ENCODE results near the gene PON3. TPM values are rescaled to one million over a fixed set of nuclear protein-coding genes. Genes with fewer than 3 reads are reported as not detected.

PON3 gene
- total RNA-seq, 1 donor from 2014 or later, result 0.14 TPM

- intact Hi-C loops (cut with micrococcal nuclease), result no loop called here
- no peak within 1 kb of the TSS for H3K27ac Mint-ChIP-seq
- no peaks in the 10 kb centered on the region for H3K36me3 Mint-ChIP-seq (ENCODE audit: low read depth)
- DNase-seq (ENCODE audit: low spot score), result no peak
- H3K9me3 Mint-ChIP-seq, result peaks cover 9% of the 10 kb centered on the region
- peaks cover 13% of the 10 kb centered on the region for H3K27me3 Mint-ChIP-seq (ENCODE audit: low read depth)
- H3K4me3 Mint-ChIP-seq (ENCODE audit: low read depth), result no peak within 1 kb of the TSS
- peaks cover 5% of the 10 kb centered on the region for H3K4me1 Mint-ChIP-seq (ENCODE audit: low read depth)
Observed at GRCh38 chr7:95324431-95324830, 71.7 kb downstream of the PON3 start, which contains the start of gene PON1. PON1 (minus strand) TSS chr7:95324532; CDS start chr7:95324475, 57 bp downstream.

- H3K27ac Mint-ChIP-seq, result no peak overlapping the region
- H3K9me3 Mint-ChIP-seq, result peaks cover 9% of the 10 kb centered on the region
- H3K27me3 Mint-ChIP-seq (ENCODE audit: low read depth), result peaks cover 16% of the 10 kb centered on the region
- intact Hi-C loops (cut with micrococcal nuclease), result no loop called here
- no peak for DNase-seq (ENCODE audit: low spot score)
- H3K4me1 Mint-ChIP-seq (ENCODE audit: low read depth), result peaks cover 3% of the 10 kb centered on the region
- H3K36me3 Mint-ChIP-seq (ENCODE audit: low read depth), result no peaks in the 10 kb centered on the region
- no peak overlapping the region for H3K4me3 Mint-ChIP-seq (ENCODE audit: low read depth)
Observed at GRCh38 chr7:95323410-95324129, 72.6 kb downstream of the PON3 start.

- intact Hi-C loops (cut with micrococcal nuclease), result no loop called here
- Mint-ChIP-seq H3K4me3 (ENCODE audit: low read depth) (no peak overlapping the region), H3K27me3 (ENCODE audit: low read depth) (peaks cover 16% of the 10 kb centered on the region), H3K9me3 (peaks cover 9% of the 10 kb centered on the region), H3K27ac (no peak overlapping the region), H3K4me1 (ENCODE audit: low read depth) (peaks cover 3% of the 10 kb centered on the region), H3K36me3 (ENCODE audit: low read depth) (no peaks in the 10 kb centered on the region)
- no peak for DNase-seq (ENCODE audit: low spot score)
Observed at GRCh38 chr7:95322854-95323253, 73.3 kb downstream of the PON3 start.

GRCh38 chr7:95322396-95322795 lies 73.8 kb downstream of the PON3 start:
- Mint-ChIP-seq H3K36me3 (ENCODE audit: low read depth) (no peaks in the 10 kb centered on the region), H3K4me3 (ENCODE audit: low read depth) (no peak overlapping the region)

GRCh38 chr7:95321720-95322119 lies 74.5 kb downstream of the PON3 start:
- no peaks in the 10 kb centered on the region for H3K36me3 Mint-ChIP-seq (ENCODE audit: low read depth)
- DNase-seq (ENCODE audit: low spot score), result no peak

More at GRCh38 chr7:95322396-95322795, 73.8 kb downstream of the PON3 start:
- Mint-ChIP-seq H3K9me3 (peaks cover 9% of the 10 kb centered on the region), H3K27me3 (ENCODE audit: low read depth) (peaks cover 16% of the 10 kb centered on the region), H3K4me1 (ENCODE audit: low read depth) (peaks cover 3% of the 10 kb centered on the region), H3K27ac (no peak overlapping the region)
- intact Hi-C loops (cut with micrococcal nuclease), result no loop called here
- no peak for DNase-seq (ENCODE audit: low spot score)

GRCh38 chr7:95320651-95321050 lies 75.5 kb downstream of the PON3 start:
- peaks cover 3% of the 10 kb centered on the region for H3K4me1 Mint-ChIP-seq (ENCODE audit: low read depth)
- H3K9me3 Mint-ChIP-seq, result peaks cover 1% of the 10 kb centered on the region
- no peaks in the 10 kb centered on the region for H3K36me3 Mint-ChIP-seq (ENCODE audit: low read depth)
- no peak for DNase-seq (ENCODE audit: low spot score)
- H3K27me3 Mint-ChIP-seq (ENCODE audit: low read depth), result peaks cover 14% of the 10 kb centered on the region
- no peak overlapping the region for H3K4me3 Mint-ChIP-seq (ENCODE audit: low read depth)
- intact Hi-C loops (cut with micrococcal nuclease), result no loop called here
- no peak overlapping the region for H3K27ac Mint-ChIP-seq

More at GRCh38 chr7:95321720-95322119, 74.5 kb downstream of the PON3 start:
- intact Hi-C loops (cut with micrococcal nuclease), result no loop called here
- H3K4me1 Mint-ChIP-seq (ENCODE audit: low read depth), result peaks cover 3% of the 10 kb centered on the region
- no peak overlapping the region for H3K27ac Mint-ChIP-seq
- no peak overlapping the region for H3K4me3 Mint-ChIP-seq (ENCODE audit: low read depth)
- peaks cover 9% of the 10 kb centered on the region for H3K9me3 Mint-ChIP-seq
- H3K27me3 Mint-ChIP-seq (ENCODE audit: low read depth), result peaks cover 16% of the 10 kb centered on the region

- Mint-ChIP-seq H3K4me1 (ENCODE audit: low read depth) (no peaks in the 10 kb centered on the region), H3K36me3 (ENCODE audit: low read depth) (no peaks in the 10 kb centered on the region), H3K9me3 (no peaks in the 10 kb centered on the region), H3K27me3 (ENCODE audit: low read depth) (peaks cover 6% of the 10 kb centered on the region), H3K27ac (no peak overlapping the region), H3K4me3 (ENCODE audit: low read depth) (no peak overlapping the region)
- intact Hi-C loops (cut with micrococcal nuclease), result no loop called here
- no peak for DNase-seq (ENCODE audit: low spot score)
Observed at GRCh38 chr7:95319570-95319969, 76.6 kb downstream of the PON3 start.

- intact Hi-C loops (cut with micrococcal nuclease), result no loop called here
- peaks cover 11% of the 10 kb centered on the region for H3K27me3 Mint-ChIP-seq (ENCODE audit: low read depth)
Observed at GRCh38 chr7:95318501-95319100, 77.6 kb downstream of the PON3 start.

GRCh38 chr7:95317966-95318365 lies 78.2 kb downstream of the PON3 start:
- no peaks in the 10 kb centered on the region for H3K36me3 Mint-ChIP-seq (ENCODE audit: low read depth)
- peaks cover 12% of the 10 kb centered on the region for H3K27me3 Mint-ChIP-seq (ENCODE audit: low read depth)
- H3K27ac Mint-ChIP-seq, result no peak overlapping the region
- DNase-seq (ENCODE audit: low spot score), result no peak
- H3K9me3 Mint-ChIP-seq, result no peaks in the 10 kb centered on the region
- H3K4me1 Mint-ChIP-seq (ENCODE audit: low read depth), result no peaks in the 10 kb centered on the region
- H3K4me3 Mint-ChIP-seq (ENCODE audit: low read depth), result no peak overlapping the region
- intact Hi-C loops (cut with micrococcal nuclease), result no loop called here

More at GRCh38 chr7:95318501-95319100, 77.6 kb downstream of the PON3 start:
- H3K4me3 Mint-ChIP-seq (ENCODE audit: low read depth), result no peak overlapping the region
- H3K4me1 Mint-ChIP-seq (ENCODE audit: low read depth), result no peaks in the 10 kb centered on the region
- H3K36me3 Mint-ChIP-seq (ENCODE audit: low read depth), result no peaks in the 10 kb centered on the region
- no peaks in the 10 kb centered on the region for H3K9me3 Mint-ChIP-seq
- H3K27ac Mint-ChIP-seq, result no peak overlapping the region
- no peak for DNase-seq (ENCODE audit: low spot score)

- Mint-ChIP-seq H3K9me3 (no peaks in the 10 kb centered on the region), H3K27ac (no peak overlapping the region)
Observed at GRCh38 chr7:95317546-95317945, 78.6 kb downstream of the PON3 start.

GRCh38 chr7:95316588-95316987 lies 79.6 kb downstream of the PON3 start:
- intact Hi-C loops (cut with micrococcal nuclease), result no loop called here
- H3K4me1 Mint-ChIP-seq (ENCODE audit: low read depth), result no peaks in the 10 kb centered on the region
- peaks cover 10% of the 10 kb centered on the region for H3K27me3 Mint-ChIP-seq (ENCODE audit: low read depth)
- no peaks in the 10 kb centered on the region for H3K36me3 Mint-ChIP-seq (ENCODE audit: low read depth)
- no peak for DNase-seq (ENCODE audit: low spot score)
- no peaks in the 10 kb centered on the region for H3K9me3 Mint-ChIP-seq
- H3K4me3 Mint-ChIP-seq (ENCODE audit: low read depth), result no peak overlapping the region
- no peak overlapping the region for H3K27ac Mint-ChIP-seq

More at GRCh38 chr7:95317546-95317945, 78.6 kb downstream of the PON3 start:
- H3K4me1 Mint-ChIP-seq (ENCODE audit: low read depth), result no peaks in the 10 kb centered on the region
- intact Hi-C loops (cut with micrococcal nuclease), result no loop called here
- no peaks in the 10 kb centered on the region for H3K36me3 Mint-ChIP-seq (ENCODE audit: low read depth)
- peaks cover 10% of the 10 kb centered on the region for H3K27me3 Mint-ChIP-seq (ENCODE audit: low read depth)
- H3K4me3 Mint-ChIP-seq (ENCODE audit: low read depth), result no peak overlapping the region
- no peak for DNase-seq (ENCODE audit: low spot score)

GRCh38 chr7:95312561-95312960 lies 83.6 kb downstream of the PON3 start:
- intact Hi-C loops (cut with micrococcal nuclease), result no loop called here
- H3K36me3 Mint-ChIP-seq (ENCODE audit: low read depth), result no peaks in the 10 kb centered on the region
- no peak for DNase-seq (ENCODE audit: low spot score)
- no peak overlapping the region for H3K4me3 Mint-ChIP-seq (ENCODE audit: low read depth)
- no peaks in the 10 kb centered on the region for H3K4me1 Mint-ChIP-seq (ENCODE audit: low read depth)
- H3K27me3 Mint-ChIP-seq (ENCODE audit: low read depth), result peaks cover 10% of the 10 kb centered on the region
- no peaks in the 10 kb centered on the region for H3K9me3 Mint-ChIP-seq
- H3K27ac Mint-ChIP-seq, result no peak overlapping the region

- DNase-seq (ENCODE audit: low spot score), result no peak
- Mint-ChIP-seq H3K27ac (no peak overlapping the region), H3K36me3 (ENCODE audit: low read depth) (no peaks in the 10 kb centered on the region), H3K4me1 (ENCODE audit: low read depth) (no peaks in the 10 kb centered on the region), H3K9me3 (no peaks in the 10 kb centered on the region), H3K27me3 (ENCODE audit: low read depth) (peaks cover 10% of the 10 kb centered on the region), H3K4me3 (ENCODE audit: low read depth) (no peak overlapping the region)
- intact Hi-C loops (cut with micrococcal nuclease), result no loop called here
Observed at GRCh38 chr7:95311389-95311788, 84.8 kb downstream of the PON3 start.

All from activated T-helper 2 cell treated with anti-CD3 and anti-CD28 coated beads, Interferon-gamma antibody, Interleukin-2, Interleukin-4, amounts not matched to agents 10 μg/mL and 5 μg/mL and 100 μg/mL, durations not matched to agents 14 hours and 24 hours and 36 hours (primary cell).